Hindlimb muscle (tissue), 1 donor: ENCODE data around the gene SPAG9. TPM values are rescaled to one million over a fixed set of nuclear protein-coding genes. Genes with fewer than 3 reads are reported as not detected.

Experiments used
- DNase-seq: peaks from one replicate; pipeline ENCODE4 v3.0.0-alpha.2; 2013
- polyA plus RNA-seq: library from polyadenylated mRNA; unstranded; fragments of 120-200 nt; gene quantifications from one replicate; pipeline ENCODE4 v1.2.1, GENCODE V29; 2013; ENCODE audit not compliant: insufficient read length

The SPAG9 gene
- polyA plus RNA-seq, 1 donor, result 62.5 TPM

DNA sequence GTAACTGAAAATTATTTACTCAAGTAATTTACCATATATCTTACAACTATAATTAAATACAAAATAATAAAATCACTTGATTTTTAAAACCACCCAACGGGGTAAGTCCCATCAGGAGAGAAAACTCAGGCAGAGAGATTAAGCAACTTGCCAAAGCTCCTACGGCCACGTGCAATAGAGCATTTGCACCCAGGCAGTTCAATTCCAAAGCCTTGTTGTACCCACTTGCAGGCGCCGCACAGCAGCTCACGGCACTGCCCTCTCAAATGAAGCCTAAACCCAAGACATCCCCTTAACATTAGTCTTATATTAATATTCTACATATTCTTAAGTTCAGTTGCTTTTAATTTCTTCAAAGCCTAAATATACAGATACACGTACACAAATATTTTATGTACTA, 75.7 kb downstream of the SPAG9 start:
- DNase-seq, result no peak

DNA sequence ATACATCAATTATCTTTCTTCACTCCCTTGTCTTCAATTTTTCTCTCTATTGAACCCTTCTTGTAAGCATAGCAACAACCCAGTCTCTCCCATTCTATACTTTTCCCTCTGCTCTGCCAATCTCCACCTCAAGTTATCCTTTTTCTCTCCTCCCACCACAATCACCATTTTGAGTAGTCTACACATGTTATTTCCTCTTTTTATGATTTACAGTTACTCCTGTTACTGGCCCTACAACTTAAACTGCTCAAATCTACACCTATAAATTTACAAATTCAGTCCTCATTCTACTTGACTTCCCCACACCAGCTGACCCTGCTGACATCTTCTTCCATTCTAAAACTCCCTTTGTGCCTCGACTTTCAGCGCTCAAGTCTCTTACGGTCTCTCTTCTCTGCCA, 84.6 kb downstream of the SPAG9 start:
- no peak for DNase-seq

DNA sequence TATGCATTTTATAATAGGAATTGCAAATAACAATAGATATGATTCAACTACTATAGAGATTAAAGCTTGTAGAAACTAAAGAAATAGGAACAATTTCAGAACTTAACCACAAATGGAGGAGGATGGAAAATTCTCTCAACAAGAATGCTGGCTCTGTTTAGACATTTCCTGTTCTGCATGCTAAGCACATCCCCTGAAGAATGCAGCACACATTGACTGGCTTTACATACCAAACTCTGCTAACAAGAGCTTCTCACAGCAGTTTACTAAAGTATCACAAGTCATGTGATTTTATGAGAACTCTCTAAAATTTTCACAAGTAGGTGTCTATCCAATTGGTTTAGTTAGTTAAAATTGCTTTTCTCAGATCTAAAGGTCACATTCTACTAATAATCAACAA, 85.2 kb downstream of the SPAG9 start:
- no peak for DNase-seq

DNA sequence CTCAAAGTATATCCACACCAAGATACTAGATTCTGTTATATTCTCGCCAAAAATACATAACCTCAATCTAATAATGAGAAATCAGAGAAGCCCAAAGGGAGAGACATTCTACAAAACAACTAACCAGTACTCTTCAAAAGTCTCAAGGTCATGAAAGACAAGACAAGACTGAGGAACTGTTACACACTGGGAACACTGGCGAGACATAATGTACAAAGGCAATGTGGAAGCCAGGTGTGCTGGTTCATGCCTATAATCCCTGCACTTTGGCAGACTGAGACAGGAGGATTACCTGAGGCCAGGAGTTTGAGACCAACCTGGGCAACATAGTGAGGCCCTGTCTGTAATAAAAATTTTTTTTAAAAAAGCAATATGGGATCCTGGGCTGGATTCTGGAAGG, 85.9 kb downstream of the SPAG9 start:
- no peak for DNase-seq

DNA sequence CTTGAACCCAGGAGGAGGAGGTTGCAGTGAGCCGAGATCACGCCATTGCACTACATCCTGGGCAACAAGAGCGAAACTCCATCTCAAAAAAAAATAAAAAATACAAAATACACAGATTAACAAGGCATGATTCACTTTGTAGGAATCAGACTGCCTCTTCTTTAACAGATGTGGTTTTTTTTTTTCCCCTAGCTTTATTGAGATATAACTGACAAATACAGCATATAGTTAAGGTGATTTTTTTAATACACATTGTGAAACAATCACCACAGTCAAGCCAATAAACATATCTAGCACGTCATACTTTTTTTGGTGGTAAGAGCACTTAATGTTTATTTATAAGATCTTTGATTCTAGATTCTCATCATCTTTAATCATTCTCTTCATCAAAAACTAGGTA, 87.8 kb downstream of the SPAG9 start:
- no peak for DNase-seq

DNA sequence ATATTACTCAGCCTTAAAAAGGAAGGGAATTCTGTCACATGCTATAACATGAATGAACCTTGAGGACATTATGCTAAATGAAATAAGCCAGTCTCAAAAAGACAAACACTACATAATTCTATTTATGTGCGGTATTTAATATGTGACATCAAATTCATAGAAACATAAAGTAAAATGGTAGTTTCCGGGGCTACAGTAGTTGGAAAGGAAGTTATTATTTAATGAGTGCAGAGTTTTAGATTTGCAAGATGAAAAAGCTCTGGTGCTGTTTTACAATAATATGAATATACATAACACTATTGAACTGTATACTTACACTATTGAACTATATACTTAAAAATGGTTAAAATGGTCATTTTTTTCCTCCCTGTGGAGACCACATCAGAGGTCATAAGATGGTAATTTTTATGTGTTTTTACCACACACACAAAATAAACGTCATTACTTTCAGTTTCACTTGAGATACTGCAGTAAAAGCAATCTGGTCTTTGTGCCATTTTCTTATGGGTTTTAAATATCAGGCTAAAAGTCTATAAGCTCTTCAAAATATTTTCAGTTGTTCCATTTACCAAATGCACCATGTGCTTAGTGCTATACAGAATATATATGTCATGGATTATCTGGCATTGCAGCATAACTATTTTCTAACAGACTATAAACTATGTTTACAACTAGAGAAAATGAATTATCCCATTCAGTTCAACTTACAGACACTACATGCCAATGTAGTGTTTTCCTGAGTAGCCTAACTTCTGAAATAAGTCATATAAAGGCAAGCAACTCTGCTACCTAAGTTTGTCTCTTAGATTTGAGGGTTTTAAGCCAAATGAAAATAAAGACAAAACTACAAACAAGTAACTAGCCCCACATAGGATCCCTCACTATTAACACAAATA, 90.9 kb downstream of the SPAG9 start:
- no peak for DNase-seq

DNA sequence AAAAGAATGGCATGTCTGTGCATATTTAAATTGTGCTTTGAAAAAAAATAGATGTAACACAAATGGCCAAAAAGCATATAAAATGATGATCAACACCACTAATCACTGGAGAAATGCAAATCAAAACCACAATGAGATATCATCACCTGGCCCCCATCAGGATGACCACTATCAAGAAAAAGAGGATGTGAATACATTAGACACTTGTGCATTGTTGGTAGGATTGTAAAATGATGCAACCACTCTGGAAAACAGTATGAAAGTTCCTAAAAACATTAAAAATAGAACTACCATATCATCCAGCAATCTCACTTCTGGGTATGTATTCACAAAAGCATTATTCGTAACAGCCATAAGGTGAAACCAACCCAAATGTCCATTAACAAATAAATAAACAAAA, 91.5 kb downstream of the SPAG9 start:
- no peak for DNase-seq

DNA sequence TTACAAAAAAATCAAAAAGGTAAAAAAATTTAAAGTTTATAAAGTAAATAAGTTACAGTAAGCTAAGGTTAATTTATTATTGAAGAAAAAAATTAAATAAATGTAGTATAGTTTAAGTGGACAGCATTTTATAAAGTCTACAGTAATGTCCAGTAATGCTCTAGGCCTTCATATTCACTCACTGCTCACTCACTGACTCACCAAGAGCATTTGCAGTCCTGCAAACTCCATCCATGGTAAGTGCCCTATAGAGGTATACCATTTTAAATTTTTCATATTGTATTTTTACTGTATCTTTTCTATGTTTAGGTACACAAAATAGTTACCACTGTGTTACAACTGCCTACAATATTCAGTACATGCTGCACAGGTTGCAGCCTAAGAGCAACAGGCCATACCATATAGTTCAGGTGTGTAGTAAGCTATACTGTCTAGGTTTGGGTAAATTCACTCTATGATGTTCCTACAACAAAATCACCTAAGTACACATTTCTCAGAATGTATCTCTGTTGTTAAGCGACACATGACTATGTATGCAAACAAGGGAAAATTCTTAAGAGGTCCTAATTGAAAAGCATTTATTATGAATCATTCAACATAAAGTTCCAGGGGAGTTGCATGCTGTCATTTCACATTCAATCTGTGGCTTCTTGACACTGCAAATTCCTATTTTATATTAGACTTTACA, 92.3 kb downstream of the SPAG9 start:
- no peak for DNase-seq

DNA sequence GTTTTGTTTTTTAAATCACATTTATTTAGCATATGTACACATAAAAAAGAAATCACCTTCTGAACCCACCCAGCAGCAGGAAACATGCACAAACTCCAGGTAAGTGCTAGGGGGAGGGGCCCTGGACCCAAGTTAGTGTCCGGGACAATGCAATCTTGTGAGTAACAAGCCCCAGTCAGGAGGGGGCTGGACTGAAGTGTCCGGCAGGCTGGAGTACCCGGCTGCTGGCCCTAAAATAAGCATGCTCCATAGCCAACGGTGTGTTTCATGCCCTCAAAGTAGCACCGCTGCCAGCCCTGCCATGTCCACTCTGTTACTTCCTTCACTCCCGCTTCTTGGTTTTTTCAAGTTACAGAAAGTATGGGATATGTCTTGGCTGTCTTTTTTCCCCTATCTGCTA, 102.1 kb downstream of the SPAG9 start:
- DNase-seq, result no peak

DNA sequence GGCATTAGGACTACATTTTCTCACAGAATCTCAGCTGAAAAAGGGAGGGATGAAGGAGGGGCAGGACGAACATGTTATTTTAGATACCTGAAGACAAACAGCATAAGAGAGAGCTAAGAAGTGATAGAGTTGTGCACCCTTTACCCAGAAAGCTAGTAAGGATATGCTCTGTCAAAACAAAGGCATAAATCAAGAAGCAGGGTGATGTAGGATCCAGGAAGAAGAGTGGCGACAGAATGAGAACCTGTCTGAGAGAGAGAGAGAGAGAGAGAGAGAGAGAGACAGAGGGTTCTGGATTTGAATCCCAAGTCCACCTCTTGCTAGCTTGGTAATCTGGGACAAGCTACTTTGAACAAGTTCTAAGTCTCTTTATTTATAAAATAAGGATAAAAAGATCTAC, 103.4 kb downstream of the SPAG9 start:
- no peak for DNase-seq

DNA sequence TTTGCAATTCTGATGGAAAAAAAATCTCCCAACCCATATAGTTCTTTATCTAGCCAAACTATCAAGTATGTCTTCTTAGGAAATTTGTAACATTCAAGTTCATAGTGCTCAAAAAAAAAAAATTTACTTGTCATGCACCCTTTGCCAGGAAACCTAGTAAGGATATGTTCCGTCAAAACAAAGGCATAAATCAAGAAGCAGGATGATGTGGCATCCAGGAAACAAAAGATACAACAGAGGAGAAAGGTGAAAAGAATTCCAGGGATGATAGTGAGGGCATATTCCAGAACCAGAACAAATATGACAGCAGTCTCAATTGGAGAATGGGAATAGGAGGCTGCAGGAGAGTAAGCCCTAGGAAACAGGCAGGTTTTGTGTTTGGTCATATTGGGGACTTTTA, 104.6 kb downstream of the SPAG9 start:
- DNase-seq, result no peak

DNA sequence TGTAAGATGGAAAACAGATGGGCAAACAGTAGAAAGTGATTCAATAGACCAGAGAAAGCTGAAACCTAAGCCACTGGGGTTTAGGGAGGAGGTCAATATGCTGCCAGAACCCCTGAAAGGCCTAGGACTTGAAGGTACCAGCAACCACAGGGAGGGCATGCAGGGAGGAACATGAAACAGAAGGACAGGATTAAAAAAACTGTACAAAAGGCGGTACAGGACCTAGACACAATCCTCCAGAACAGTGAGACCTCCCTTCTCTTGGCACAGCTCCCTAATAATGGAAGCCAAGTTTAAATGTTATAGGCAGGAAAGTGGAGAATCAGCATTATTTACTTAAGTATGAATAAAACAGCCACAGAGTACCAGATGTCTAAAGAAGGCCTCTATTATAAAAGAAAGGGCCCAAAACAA, 105.5 kb downstream of the SPAG9 start:
- DNase-seq, result peak; percentile 81

DNA sequence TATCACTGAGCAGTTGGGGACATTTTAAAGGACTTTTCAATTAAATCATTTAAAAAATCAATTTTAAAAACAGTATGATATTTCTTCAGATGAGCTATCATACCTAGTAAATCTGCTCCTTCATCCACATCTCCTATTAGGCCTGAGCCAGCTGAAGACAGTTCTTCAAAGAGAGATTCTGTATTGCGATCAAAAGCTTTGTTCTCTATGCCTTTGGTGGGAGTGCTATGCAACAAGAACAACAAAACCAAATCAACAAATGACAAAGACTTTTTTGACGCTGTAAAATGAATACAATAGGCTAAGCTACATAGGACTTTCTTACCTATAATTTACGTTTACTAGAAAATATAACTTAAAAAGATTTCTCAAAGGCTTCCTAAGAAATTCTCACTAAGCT, 106.5 kb downstream of the SPAG9 start:
- no peak for DNase-seq

DNA sequence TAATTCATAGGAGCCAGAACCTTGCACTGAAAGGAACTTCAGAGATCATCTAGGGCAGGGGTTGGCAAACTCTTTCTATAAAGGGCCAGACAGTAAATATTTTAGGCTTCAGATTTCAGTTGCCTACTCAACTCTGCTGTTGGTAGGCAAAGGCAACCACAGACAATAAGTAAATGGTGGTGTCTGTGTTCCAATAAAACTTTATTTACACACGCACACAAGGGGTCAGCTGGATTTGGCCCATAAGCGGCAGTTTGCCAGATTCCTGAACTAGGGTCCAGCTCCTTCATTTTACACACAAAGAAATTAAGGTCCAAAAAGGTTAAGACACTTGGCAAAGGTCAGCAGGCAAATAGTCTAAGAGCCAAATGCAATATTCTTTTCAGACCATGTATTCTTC, 107.3 kb downstream of the SPAG9 start:
- no peak for DNase-seq

DNA sequence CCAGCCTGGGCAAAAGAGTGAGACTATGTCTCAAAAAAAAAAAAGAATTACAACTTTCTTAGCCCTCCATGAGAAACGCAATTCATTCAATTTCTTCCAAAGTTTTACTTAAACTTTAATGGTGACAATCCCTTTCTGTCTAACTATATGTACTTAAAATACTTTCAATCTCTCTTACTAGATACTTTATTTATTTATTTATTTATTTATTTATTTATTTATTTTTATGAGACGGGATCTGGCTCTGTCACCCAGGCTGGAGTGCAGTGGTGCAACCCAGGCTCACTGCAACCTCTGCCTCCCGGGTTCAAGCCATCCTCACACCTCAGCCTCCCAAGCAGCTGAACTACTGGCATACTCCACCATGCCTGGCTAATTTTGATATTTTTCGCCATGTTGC, 108.1 kb downstream of the SPAG9 start:
- DNase-seq, result no peak

DNA sequence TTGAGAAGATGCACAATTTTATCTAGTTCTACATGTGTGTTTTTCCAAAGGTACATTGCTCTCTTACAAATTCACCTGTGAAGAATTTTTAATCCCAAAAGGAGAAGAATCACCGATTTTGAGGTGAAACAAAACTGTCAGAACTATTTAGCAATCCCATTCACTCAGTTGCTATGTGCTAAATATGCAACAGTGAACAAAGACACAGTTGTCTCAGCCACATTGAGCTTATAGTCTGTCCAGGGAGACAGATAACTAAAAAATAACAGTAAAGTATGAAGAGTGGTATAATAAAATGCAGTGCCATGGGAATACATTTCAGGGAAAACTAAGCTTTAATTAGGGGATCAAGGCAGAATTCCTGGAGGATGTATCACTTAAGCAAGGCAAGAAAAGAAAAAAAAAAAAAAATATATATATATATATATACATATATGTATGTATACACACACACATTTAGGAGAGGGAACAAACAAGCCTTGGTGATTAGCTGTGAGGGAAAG, 110.4 kb downstream of the SPAG9 start:
- DNase-seq, result no peak

DNA sequence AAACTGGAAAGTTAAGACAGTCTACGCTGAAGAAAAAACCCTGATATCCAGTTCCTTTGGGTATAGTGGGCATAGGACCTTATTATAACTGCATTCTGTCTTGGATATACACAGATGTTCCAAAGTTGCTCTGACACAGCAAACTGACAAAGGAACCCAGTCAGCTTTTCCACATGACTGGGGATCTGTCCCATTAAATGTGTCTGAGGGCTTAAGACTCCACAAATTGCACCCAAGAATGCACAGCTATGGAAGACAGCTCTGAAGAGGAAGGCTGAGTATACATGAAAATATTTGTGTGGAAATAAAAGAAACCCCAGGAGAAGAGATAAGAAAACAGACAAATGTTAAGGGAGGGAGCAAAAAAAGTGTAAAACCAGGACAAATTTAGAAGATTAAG, 114.1 kb downstream of the SPAG9 start:
- DNase-seq, result no peak

DNA sequence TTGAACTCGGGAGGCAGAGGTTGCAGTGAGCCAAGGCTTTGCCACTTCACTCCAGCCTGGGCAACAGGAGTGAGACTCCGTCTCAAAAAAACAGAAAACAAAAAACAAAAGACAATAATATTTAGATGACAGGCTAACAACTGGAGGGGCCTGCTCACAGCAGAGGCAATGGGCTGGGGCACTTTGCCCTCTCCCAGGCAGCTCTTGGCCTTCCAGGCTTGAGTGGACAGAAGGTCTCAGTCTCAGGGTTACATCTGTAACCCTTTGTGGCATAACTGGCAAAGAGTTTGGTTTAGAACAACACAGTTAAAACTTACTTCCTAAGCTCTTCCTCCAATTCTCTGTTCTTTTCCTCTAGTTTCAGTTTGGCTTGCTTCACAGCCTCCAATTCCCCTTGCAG, 114.9 kb downstream of the SPAG9 start:
- DNase-seq, result no peak

DNA sequence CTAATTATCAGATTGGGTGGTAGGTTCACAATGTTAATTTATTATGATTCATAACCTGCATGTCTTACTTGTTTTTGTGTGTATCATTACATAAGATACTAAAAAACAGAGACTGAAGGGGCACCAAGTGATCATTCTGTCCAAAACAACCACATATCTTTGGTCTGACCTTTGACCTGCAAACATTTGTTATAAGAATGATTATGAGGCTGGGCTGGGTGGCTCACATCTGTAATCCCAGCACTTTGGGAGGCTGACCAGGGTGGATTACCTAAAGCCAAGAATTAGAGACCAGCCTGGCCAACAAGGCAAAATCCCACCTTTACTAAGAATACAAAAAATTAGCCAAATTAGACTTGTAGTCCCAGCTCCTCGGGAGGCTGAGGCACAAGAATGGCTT, 116.4 kb downstream of the SPAG9 start:
- DNase-seq, result no peak

DNA sequence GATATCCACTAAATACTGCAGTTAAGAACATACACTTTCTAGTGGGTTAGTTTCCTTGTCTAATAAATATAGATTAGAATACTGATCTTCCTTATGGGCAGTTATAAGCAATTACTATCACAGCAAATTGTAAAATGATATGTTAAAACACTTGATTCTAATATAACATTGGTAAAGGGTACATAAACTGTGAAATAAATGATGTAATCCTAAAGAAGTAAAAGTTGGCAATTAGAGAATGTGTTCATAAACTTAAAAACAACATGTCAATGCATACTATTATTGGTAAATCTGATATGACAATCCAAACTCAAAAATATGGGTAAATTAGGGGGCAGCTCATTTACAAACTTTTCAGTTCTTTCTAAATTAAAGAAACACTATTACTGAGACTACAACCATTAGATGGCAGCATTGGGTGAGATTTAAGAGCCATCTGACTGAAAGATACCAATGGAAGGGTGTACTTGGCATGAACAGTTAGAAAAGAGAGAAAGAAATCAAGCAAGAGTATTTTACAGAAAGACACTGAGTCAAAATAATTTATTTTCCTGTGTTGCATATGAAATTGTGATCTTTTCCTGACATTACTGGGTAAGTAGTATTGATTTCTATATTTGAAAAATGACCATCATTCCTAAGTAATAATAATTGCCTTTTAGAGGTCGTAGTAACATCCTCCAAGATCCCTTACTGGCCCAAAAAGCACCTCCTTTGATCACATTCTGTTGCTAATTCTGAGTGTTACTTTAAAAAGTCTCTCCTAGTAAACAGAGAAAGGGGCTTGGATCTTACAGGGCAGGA, 119.6 kb downstream of the SPAG9 start:
- DNase-seq, result peak; percentile 64

DNA sequence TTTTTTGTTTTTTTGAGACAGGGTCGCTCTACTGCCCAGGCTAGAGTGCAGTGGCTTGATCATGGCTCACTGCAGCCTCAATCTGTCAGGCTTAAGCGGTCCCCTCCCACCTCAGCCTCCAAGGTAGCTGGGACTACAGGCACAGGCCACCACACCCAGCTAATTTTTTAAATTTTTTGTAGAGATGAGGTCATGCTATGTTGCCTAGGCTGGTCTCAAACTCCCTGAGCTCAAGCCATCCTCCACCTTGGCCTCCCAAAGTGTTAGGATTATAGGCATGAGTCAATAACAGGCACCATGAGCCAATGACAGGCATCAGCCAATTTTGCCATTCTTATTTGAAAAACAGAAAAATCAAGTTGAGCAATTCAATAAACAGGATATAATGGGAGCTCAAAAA, 125.0 kb downstream of the SPAG9 start:
- DNase-seq, result no peak

DNA sequence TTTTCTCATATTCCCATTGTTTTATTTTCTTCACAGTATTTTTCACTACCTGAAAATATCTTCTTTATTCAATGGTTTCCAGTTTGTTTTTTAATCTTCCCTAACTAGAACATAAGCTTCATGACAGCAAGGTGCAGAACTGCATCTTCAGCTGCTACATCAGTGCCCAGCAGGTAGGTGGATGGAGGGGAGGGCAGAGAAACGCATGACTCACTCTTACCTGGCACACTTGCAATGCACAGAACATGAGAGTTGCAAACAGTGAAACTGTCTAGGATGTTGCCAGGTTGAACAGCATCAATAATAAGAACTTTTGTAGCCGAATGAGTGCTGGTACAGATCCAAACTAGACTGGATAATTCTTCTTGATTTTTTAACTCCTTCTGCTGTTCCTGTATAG, 127.1 kb downstream of the SPAG9 start:
- DNase-seq, result no peak

DNA sequence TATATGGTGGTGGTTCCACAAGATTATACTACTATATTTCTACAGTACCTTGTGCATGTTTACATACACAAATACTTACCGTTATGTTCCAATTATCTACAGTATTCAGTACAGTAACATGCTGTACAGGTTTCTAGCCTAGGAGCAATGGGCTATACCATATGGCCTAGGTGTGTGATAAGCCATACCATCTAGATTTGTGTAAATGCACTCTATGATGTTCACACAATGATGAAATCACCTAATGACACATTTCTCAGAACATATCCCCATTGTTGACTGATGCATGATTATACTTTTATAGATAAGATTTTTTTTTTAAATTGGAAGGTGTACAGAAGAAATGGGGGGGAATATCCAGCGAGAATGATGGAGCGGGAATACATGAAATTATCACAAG, 131.5 kb downstream of the SPAG9 start:
- DNase-seq, result no peak
